Anterior cingulate cortex (tissue), 58 donors: ENCODE data around the gene FGF14.

Experiments used
- DNase-seq, 58 donors: peaks; one replicate each; lab custom pipeline; 2025; lab: John Stamatoyannopoulos, UW

The FGF14 gene

DNA sequence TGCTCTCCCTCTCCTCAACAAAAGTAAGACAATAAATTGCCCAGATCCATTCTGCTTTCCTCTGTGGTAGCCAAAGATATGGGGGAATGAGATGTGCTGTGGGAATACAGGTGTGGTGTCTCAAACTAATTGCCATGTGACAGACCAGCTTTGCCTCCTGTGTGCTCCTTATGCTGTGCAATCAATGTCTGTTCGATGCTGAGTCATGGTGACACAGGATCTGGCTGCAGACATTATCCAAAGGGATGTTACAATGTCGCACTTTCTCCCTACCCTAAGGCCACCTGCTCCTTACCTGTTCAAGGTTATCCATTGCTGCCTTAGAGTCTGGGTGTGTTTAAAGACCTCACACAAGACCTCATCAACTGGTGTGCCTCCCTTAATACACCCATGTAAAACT, 32.5 kb downstream of the FGF14 start:
- no peak for DNase-seq

DNA sequence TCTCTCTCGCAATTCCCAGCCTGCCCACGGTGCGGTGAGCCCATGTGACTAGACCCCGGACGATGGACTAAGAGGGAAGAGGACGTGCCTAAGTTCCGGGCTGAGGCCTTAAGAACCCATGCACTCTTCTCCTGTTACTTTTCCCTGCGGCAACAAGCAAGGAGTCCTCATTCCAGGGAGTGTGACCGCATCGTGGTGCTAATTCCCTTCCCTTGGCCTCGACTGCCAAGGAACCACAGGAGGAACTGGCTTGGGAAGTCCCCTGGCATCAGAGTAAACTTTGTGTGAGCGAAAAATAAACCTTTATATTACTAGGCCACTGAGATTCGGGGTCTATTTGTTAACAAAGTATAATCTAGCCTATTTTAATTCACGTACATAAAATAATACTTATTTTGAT, 34.0 kb downstream of the FGF14 start:
- no peak for DNase-seq

DNA sequence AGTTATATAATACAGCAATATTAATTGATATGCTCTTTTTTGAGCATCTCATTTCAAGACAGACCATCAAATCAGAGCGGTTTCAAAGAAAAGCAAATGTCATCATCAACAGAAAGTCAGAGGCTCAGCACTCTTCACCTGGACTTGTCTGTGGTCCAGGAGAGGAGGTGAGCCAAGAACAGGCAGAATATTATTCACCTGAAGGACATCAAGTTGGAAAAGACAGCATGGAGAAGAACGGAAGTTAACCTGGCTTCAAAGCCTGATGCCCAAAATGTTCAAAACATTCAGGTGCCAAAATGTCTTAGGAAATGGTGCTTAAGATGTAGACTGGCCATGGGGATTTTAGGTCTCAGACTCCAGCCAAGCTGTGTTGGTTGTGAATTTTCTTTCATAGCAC, 40.7 kb downstream of the FGF14 start:
- no peak for DNase-seq

DNA sequence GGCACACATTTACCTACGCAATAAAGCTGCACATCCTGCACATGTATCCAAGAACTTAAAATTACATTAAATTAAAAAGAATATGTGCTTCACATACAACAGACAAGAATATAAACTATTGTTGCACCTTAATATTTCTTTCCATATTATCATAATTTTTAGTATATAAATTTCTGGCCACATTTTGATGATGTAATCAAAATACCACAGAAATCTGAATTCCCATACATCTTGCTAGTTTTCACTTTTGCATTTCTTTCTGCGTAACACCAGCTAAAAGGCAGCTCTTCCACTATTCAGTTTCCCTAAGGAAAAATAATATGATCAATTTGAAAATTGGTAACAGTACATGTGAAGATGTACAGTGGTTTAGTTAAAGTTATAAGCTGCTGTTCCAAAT, 42.6 kb downstream of the FGF14 start:
- no peak for DNase-seq

DNA sequence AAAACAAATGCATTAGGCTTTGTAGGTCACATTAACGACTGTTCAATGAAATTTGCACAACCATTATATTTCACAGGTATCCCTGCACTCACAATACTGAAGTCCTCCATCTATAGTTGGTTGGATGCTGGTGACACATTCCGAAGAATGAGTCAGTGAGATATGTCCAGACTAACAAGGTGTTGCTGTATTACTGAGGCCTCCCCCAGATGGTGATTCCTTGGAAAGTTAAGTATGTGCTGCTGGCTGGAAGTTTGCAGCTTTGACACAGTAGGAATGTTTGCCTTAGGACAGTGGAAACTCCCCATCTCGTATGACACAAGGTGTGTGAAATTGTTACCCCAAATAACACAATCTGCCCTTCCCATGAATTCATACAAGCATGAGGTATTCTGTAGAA, 46.6 kb downstream of the FGF14 start:
- no peak for DNase-seq

DNA sequence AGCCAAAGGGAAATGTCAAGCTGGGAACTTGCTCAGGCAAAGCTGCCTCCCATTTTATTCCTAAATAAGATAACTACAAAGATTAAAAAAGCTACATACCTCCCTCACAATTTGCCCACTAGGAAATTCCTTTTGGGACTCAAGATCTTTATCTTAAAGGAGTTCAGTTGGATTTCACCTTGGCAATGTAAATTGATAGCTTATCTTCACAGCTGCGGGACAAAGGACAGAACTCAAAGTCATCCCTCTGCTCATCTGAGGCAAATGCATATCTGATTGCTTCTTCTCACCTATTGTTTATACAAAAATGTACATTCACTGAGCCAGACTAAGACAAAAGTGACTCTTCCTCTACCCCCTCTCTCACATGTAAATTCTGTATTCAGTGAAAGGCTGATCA, 47.8 kb downstream of the FGF14 start:
- DNase-seq = no peak

DNA sequence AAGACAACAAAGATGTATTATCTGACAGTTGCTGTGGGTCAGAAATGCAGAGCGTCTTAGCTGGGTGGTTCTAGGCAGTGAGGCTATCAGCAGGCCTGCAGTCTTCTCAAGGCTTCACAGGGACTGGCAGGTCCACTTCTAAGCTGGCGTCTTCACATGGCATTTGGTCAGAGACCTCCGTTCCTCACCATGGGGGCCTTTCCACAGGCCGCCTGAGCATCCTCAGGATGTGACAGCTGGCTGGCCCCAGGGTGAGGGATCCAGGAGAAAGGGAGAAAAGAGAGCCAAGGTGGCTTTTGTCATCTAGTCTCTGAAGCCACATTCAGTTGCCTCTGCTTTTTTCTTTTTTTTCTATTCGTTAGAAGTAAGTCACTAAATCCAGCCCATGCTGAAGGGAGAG, 50.3 kb downstream of the FGF14 start:
- DNase-seq = no peak

DNA sequence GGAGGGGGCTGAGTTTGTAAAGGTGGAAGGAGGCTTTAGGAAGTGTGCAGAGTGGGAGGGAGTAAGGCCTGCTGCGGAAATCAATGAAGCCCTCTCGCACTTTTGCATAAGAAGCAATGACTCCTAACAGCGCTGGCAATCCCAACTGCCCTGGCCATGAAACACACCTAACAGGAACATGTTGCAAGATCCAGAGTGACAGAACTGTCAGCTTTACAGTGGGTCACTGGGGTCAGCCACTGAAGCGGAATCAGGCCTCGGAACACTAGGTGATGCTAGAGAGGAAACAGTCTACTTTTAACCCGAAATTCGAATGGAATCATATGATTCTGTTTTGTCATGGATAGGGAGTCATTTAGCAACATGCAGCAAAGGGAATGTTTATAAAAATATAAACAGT, 54.4 kb downstream of the FGF14 start:
- DNase-seq = no peak

DNA sequence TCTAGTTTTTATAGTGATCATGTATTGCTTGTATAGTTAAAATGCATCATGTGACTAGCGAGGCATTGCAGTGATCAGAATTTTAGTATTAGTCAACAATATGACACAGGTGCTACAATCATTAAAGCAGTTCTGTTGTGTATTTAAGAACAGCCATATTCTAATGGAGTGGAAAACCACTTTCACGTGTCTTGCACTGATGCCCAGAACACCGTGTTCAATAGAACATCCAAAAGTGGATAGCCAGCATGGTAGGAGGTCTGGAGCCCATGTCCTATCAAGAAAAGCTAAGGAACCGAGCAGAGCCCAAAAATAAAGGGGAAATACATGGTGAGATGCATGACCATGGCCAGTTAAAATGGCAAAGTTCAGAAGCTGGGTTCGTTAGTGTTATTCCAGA, 55.1 kb downstream of the FGF14 start:
- DNase-seq = no peak

DNA sequence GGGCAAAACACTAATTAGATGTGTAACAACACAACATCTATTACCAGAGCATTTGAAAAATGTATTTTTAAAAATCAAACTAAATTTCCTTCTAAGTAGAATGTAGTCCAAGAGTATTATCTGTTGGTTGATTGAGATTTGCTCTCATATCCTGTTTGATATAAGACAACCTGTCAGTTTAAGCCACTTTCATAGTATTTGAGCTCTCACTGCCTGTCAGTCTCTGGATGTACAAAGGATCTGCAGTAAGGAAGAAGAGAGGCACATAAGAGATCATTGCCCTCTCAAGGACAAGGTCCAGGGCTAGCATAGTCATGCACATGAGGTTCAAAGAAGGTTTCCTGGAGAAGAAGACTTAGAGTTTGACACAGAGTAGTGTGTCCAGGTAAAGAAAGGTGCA, 57.4 kb downstream of the FGF14 start:
- no peak for DNase-seq

DNA sequence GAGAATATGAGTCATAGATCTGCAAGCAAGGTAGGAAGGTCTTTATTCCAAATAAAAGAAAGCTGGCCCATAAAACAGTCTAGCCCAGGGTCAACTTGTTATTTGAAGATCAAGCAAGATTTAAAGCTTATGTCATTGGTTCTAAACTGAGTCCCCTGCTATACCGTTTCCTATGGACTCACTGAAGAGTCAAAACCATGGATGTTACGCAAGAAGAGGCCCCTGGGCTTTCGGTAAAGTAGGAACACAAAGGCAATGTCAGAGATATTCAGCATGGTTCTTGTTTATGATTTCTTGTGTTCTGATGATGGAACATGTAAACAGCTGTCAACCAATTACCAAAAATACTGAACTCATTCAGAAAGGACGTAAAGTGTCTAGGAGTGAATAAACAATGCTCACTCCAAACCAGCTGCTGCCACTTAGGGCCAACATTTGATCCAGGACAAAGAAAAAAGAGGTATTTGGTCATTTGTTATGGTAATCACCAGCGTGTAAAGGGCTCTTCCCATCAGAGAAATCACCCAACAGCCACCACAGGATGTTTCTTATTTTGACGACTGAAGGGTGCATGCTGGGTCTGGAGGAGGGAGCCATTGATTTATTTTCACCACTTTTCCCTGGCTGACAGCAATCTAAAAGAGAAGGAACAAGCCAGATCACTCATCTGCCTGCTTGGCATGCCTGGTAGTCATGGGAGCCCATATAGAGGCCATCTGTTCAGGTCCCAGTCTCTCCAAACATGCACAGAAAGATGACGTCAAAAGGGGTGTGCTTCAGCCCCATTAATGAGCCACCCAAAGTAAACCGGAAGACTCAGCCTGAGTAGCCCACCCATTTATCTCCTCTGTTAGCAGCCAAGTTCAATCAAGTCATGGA, 68.3 kb downstream of the FGF14 start:
- no peak for DNase-seq

DNA sequence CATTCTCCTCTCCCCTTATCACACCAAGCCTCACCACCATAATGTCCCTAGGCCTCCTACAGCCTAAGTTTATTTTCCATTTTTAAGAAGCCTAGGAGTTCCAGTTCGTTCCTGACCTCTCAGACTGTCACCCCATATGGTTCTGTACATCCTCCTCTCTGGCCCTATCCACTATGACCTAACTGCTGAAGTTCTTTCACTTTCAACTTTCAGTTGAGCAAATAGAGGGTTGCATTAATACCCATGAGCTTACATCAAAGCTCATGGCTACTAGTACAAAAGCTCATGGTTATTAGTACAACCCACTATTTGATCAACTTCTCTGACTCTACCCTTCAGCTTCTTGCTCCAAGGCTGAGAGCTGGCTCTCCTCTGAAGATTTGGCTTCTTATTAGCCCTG, 72.9 kb downstream of the FGF14 start:
- DNase-seq = no peak

DNA sequence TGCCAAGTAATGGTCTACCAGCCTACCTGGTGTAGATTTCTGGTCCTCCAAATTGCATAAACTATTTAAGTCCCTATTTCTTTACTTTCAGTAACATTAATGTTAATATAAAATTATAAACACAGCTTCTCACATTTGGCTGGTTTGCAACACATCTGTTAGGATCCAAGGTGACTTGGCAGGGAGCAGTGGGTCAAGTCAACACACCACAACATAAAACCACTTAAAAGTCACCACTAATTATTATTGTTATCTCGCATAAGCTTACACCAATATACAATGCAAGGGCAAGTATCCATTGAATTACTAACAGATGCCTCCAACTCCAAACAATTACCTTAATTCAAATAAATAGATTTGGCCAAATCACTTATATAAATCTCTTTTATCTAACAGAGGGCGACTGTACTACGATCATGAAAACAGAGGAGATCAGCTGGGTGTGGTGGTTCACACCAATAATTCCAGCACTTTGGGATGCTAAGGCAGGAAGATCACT, 74.7 kb downstream of the FGF14 start:
- no peak for DNase-seq

DNA sequence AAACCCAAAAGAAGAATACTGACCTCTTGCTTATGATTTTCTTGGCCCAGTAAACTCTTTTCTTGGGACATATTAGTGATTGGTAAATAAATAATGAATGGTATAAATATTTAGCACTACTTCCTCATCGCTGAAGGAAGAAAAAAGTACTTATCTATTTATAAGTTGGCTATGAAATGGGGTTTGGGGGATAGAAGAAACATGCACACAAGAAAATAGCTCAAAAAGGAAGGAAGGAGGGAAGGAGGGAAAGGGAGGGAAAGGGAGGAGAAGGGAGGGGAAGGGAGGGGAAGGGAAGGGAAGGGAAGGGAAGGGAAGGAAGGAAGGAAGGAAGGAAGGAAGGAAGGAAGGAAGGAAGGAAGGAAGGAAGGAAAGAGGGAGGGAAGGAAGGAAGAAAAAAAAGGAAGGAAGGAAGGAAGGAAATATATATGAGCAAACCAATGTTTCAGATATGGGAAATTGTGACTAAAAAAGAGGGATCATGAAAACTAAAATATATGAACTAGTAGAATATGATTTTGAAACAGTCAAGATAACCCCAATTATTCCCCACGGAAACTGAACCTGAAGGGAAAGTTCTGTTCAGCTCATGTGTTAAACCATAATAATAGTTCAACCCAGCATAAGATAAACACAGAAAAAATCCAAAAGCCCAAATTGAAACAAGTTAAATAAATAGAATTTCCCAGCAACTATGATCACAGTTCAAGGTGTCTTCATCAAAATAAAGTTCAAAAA, 75.3 kb downstream of the FGF14 start:
- no peak for DNase-seq

DNA sequence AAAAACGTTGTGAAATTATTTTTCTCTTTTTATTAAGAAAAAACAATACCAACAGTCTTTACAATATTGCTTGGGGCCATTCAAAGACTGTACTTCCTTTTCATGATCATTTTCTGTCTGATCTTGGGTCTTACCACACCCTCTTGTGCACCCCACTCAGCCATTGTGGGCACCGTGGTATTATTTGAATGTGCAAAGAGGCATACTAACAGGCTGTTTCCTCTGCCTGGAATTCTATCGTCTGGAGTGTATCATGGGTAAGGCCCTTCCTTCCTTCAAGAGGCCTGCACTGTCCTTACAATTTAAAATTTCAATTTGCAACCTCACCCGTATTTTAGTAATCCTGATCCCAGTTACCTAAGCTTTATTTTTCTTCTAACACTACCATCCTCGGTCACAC, 76.5 kb downstream of the FGF14 start:
- no peak for DNase-seq

DNA sequence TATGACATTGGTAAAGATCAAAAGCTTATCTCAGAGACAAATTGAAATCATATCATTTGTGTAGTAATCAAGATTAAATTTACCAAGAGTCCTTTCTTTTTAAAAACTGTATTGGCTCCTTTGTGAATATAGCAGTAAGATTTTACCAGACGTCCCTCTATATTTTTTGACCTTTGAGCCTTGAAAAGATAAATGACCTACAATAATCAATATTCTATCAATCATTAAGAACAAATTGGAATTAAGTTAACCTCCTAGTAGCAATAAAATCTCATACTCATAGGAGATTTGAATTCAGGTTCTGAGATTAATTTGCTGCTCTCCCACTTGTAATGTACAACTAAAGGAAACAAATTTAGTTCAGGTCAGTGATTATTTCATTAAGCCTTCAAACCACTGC, 78.3 kb downstream of the FGF14 start:
- DNase-seq = no peak

DNA sequence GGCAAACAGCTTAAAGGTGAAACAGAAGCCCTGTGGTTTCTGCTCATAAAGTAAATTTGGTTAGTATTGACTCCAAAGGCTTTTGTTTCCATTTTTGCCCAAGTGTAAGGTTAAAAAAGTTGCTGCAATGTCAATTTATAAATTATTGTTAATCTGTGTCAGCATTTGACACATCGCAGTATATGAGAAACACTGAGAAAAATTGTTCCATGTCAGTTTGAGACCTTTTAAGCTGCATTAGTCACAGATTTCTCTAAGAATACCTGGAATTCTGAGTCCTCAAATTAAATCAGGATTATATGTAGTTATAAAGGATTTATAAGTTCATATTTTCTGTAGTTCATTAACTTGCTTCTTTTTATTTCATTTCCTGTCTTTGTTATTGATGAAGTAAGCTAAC, 78.8 kb downstream of the FGF14 start:
- no peak for DNase-seq

DNA sequence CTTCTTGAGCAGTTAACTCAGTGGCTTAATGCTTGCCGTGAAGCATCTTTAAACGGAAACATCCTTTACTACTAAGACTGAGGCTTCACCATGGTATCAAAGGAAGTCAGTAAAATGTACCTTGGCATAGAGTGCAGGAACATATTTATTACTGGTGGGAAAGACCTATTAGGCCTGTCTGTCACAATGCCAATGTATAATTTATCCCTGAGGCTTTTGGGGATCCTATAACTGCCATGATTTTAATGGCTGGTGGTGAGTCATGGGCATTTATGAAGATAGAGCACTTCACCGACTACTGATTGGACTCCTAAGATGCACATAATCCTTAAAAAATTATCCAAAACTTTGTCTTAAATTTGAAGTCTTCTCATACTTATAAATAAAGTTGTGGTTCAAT, 79.6 kb downstream of the FGF14 start:
- no peak for DNase-seq

DNA sequence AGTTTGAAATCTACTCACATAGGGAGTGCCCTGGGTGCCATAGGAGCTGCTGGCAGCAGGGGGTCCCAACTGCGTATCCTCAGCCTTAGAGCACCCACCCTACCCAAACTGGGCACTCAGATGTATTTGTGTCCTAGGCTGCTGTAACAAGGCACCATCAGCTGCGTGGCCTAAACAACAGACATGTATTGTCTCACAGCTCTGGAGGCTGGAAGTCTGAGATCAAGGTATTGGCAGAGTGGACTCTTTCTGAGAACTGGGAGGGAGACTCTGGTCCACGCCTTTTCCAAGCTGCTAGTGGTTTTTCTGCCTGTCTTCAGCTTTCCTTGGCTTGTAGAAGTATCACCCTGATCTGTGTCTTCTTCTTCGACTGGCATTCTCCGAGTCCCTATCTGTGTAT, 83.6 kb downstream of the FGF14 start:
- no peak for DNase-seq

DNA sequence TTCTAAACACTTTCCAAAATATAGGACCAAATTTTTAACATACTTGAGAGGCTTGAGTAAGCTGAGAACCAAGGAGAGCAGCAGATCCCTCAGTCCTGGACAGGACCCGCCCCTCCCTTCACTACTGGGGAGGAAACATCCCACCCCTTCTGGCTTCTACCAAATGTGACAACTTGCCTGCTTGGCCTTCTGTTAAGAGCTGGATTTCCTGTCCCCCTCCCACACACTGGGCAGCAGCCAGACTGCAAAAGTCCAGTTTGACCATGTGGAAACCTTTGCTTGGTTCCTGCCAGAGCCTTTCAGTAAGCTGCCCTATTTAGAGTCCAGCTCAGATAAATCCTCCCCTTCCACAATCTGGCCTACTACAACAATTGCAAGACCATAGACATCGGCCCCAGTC, 84.3 kb downstream of the FGF14 start:
- DNase-seq = peak in 34 of 58 donors; percentile 2 to 64 (median 29)

DNA sequence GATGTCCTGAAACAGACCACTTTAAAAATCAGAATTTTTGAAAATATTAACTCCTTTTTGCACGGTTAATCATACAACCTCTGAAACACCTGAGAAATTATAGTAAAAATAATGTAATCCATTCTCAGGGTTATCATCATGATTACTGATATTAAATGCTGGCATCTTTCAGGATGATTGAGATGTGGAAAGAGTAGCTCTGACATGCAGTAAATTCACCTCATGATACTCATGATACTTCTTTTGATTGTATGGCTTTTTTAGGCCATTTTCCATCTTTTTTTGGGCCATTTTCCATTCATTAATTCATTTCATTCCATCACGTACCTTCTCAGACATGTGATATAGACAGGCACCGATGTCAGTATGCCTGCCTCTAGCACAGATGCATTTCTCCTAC, 85.1 kb downstream of the FGF14 start:
- no peak for DNase-seq

DNA sequence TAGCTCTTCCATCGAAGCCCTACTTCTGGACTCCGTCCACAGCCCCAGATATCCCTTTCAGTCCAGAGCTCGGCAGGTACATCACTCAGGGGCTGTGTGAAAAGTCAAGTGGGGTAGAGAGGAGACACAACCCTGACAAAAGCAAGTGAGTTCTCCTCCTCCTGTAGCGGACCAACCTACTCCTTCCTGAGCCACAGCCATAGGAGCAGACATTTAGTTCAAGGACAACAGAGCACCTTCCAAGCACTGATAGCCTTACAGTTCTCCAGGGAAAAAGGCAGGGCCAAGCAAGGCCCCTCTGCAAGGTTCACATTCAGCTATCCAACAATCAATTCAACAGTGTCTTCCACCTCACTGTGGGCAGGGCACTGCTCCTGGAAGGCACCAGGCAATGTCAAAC, 89.0 kb downstream of the FGF14 start:
- no peak for DNase-seq
